SK-N-SH treated with all-trans-retinoic acid at 6 μM for 48 hours (cell line): ENCODE data around the gene BTNL9.

Source experiments
- ARNTL ChIP-seq: fragments of 450-650 bp; formaldehyde crosslinking; IDR thresholded peaks from 2 replicates; pipeline ENCODE4 v1.5.0; 2020; ENCODE audit warnings: low read depth, mild to moderate bottlenecking, moderate library complexity, borderline replicate concordance
- RARB ChIP-seq: fragments of 250-450 bp; sonication (Bioruptor Pico); IDR thresholded peaks from 2 replicates; pipeline ENCODE4 v1.8.0; 2021; ENCODE audit warnings: mild to moderate bottlenecking, moderate library complexity
- TCF4 ChIP-seq: fragments of 250-450 bp; sonication (Bioruptor Pico); IDR thresholded peaks from 2 replicates; pipeline ENCODE4 v1.8.0; 2021; ENCODE audit warnings: mild to moderate bottlenecking, moderate library complexity, borderline replicate concordance
- TF ChIP-seq, protein P1 (sequence below): fragments of 250-450 bp; sonication (Bioruptor Pico); IDR thresholded peaks from 2 replicates; pipeline ENCODE4 v1.8.0; 2020; ENCODE audit warnings: mild to moderate bottlenecking, moderate library complexity, borderline replicate concordance
- TF ChIP-seq, protein P2 (sequence below): fragments of 250-450 bp; sonication (Bioruptor Pico); IDR thresholded peaks from 2 replicates; pipeline ENCODE4 v1.5.1; 2020; ENCODE audit warnings: low read depth, mild to moderate bottlenecking, moderate library complexity

DNA sequence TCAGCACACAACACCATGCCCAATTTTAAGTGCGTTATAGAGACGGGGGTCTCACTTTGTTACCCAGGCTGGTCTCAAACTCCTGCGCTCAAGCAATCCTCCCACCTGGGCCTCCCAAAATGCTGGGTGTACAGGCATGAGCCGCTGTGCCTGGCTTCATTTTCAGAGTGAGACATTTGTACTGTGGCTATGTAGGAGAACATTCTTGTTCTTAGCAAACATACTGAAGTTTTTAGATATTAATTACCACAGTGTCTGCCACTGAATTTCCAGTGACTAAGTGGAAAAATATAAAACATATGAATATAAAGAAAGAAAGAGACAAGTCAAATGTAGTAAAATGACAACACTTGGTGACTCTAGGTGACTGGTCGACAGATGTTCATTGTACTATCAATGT is 20.9 kb downstream of the BTNL9 start:
- TF ChIP-seq RARB (CRISPR knock-in tag): no peak
- no peak for TF ChIP-seq TCF4 (CRISPR knock-in tag)
- TF ChIP-seq ARNTL (CRISPR knock-in tag): no peak
- TF ChIP-seq, protein P1, sequence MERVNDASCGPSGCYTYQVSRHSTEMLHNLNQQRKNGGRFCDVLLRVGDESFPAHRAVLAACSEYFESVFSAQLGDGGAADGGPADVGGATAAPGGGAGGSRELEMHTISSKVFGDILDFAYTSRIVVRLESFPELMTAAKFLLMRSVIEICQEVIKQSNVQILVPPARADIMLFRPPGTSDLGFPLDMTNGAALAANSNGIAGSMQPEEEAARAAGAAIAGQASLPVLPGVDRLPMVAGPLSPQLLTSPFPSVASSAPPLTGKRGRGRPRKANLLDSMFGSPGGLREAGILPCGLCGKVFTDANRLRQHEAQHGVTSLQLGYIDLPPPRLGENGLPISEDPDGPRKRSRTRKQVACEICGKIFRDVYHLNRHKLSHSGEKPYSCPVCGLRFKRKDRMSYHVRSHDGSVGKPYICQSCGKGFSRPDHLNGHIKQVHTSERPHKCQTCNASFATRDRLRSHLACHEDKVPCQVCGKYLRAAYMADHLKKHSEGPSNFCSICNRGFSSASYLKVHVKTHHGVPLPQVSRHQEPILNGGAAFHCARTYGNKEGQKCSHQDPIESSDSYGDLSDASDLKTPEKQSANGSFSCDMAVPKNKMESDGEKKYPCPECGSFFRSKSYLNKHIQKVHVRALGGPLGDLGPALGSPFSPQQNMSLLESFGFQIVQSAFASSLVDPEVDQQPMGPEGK (CRISPR knock-in tag): no peak
- TF ChIP-seq, protein P2, sequence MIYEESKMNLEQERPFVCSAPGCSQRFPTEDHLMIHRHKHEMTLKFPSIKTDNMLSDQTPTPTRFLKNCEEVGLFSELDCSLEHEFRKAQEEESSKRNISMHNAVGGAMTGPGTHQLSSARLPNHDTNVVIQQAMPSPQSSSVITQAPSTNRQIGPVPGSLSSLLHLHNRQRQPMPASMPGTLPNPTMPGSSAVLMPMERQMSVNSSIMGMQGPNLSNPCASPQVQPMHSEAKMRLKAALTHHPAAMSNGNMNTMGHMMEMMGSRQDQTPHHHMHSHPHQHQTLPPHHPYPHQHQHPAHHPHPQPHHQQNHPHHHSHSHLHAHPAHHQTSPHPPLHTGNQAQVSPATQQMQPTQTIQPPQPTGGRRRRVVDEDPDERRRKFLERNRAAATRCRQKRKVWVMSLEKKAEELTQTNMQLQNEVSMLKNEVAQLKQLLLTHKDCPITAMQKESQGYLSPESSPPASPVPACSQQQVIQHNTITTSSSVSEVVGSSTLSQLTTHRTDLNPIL (CRISPR knock-in tag): no peak
